Activated CD4-positive, alpha-beta T cell treated with anti-CD3 and anti-CD28 coated beads, Interleukin-2, amount 50 U/mL, for 48 hours (primary cell): ENCODE data around the gene SLC17A9.
A peak's percentile ranks its signal among the peaks of the same experiment; 100 is the strongest.

ENCODE experiments used
- DNase-seq, 2 experiments: peaks; one replicate each; pipeline ENCODE4 v3.0.0-alpha.2; 2020

SLC17A9 gene

GRCh38 chr20:62940875-62941274, 11.6 kb upstream of the SLC17A9 start:
- no peak for DNase-seq

GRCh38 chr20:62941792-62942191, 10.7 kb upstream of the SLC17A9 start:
- no peak for DNase-seq

- DNase-seq: no peak
Observed at GRCh38 chr20:62942456-62942855, 10.1 kb upstream of the SLC17A9 start.

DNA sequence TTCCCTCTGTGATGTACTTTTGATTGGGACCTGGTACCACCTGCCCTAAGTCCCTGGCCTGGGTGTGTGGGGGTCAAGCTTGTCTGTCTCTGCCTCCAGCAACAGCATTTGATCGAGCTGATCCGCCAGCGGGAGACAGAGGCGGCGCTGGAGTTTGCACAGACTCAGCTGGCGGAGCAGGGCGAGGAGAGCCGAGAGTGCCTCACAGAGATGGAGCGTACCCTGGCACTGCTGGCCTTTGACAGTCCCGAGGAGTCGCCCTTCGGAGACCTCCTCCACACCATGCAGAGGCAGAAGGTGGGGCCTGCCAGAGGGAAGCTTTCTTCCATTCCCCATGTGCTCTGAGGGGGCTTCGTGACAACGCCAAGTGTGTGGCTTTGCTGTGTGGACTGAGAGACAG, 9.1 kb upstream of the SLC17A9 start:
- DNase-seq: no peak

GRCh38 chr20:62944184-62944583, 8.3 kb upstream of the SLC17A9 start:
- DNase-seq: no peak

DNA sequence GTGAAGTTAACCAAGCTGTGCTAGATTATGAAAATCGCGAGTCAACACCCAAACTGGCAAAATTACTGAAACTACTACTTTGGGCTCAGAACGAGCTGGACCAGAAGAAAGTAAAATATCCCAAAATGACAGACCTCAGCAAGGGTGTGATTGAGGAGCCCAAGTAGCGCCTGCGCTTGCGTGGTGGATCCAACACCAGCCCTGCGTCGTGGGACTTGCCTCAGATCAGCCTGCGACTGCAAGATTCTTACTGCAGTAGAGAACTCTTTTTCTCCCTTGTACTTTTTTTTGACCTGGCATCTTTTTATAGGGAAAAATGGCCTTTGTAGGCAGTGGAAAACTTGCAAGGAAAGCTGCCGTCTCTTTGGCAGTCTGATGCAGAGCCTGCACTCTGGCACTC, 7.8 kb upstream of the SLC17A9 start:
- DNase-seq: no peak

DNA sequence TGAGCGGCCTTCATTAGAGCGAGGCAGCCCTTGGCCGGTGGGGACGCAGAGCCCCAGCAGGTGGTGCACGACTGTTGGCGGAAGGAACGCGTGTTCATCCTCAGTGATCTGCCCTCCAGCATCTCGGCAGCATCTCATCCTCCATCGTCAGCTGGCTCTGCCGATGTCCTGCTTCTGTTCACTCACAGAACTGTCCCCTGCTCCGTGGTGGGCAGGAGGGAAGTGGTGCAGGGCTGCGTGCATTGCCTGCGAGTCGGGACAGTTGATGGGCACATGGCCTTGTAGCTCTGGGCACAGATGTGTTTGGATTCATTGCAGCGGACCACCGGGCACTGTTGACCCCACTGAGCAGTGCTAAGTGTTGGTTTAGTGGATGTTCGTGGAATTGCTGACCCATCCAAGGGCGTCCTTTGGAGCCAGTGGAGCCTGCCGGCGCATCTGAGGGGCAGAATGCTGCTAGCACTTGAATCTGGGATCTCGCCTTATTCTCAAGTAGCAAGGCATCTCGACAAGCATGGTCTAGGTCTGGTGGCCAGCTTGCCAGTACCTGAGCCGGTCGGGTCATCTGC, 6.7 kb upstream of the SLC17A9 start:
- DNase-seq: no peak

- no peak for DNase-seq
Observed at GRCh38 chr20:62946918-62947317, 5.6 kb upstream of the SLC17A9 start.

- no peak for DNase-seq
Observed at GRCh38 chr20:62947532-62948300, 4.8 kb upstream of the SLC17A9 start.

DNA sequence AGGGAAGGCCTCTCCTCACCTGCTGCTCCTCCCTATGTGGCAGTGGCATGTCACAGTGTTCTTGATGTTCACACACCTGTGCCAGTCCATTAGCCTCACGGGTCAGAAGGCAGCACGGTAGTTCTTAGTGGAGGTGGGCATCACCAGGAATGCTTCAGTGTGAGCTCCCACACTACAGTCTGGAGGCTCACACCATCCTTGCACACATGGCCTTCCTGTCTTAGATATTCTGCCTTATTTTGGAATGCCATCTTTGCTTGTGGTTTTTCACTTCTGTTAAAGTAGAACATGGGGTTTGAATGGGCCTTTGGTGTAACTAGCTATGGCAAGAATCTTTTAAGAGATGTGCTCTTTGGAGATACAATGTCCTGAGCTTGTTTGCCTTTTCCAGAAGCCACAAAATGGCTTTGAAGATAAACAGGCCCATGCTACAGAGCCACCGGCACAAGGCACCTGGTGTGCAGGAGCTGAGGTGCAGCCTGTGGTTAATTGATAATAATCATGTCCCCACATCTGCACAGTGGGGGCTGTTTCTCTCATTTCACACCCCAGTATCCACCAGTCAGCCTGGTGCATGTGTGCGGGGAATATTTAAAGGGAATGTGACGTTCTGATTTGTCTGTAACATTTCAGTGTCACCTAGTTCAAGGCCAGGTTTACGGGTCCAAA, 3.2 kb upstream of the SLC17A9 start:
- no peak for DNase-seq

GRCh38 chr20:62949962-62950361, 2.5 kb upstream of the SLC17A9 start:
- no peak for DNase-seq

- DNase-seq: no peak
Observed at GRCh38 chr20:62950741-62951140, 1.8 kb upstream of the SLC17A9 start.

GRCh38 chr20:62951143-62951895, 1.2 kb upstream of the SLC17A9 start:
- no peak for DNase-seq

- DNase-seq: no peak
Observed at GRCh38 chr20:62951896-62952372, 575 bp upstream of the SLC17A9 start.

- peak in 1 of 2 experiments; percentile 16 for DNase-seq
Observed at GRCh38 chr20:62952968-62953838, 694 bp downstream of the SLC17A9 start.

DNA sequence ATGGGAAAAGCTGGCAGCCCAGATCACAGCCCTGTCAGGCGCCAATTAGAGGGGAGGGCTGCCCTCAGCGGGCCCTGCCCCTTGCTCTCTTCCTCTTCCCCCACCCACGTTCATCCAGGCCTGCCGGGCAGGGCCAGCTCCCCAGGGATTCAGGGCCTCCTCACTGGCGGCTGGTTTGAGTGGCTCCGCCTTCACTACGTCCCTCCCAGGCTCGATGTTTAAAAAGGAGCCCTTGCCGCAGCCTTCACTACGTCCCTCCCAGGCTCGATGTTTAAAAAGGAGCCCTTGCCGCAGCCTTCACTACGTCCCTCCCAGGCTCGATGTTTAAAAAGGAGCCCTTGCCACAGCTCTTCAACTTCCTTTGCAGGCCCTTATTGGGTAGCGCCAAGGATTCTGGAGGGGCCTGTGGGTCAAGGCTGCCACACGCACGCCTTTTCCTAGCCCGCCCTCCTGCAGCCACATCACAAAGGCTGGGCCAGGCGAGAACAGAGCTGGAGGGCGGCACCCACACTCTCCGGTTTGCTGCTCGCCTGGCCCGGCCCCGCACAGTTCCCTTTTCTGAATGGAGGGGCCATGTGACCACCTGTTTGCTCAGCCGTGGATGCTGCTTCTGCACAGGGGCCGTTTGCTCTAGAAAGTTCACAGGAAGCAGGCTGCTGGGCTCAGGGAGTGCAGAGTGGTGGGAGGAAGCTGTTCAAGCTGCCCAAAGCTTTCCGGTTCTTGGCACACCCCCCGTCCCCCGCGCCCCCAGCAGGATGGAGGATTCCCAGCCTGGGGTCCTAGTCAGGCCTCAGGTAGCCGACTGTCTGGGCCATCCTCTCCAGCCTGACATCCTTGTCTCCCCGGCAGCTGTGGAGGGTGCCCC, 1.6 kb downstream of the SLC17A9 start:
- DNase-seq: peak; percentile 54 to 66

- no peak for DNase-seq
Observed at GRCh38 chr20:62955519-62956386, 3.2 kb downstream of the SLC17A9 start.

- DNase-seq: no peak
Observed at GRCh38 chr20:62956387-62957135, 4.1 kb downstream of the SLC17A9 start.
